ENCODE data around the gene ANO10.
"Not testable (repeated sequence)": the region's sequence is repeated elsewhere in the genome, so short reads cannot be mapped to it uniquely, and the experiment has no call there.

Gene ANO10

DNA sequence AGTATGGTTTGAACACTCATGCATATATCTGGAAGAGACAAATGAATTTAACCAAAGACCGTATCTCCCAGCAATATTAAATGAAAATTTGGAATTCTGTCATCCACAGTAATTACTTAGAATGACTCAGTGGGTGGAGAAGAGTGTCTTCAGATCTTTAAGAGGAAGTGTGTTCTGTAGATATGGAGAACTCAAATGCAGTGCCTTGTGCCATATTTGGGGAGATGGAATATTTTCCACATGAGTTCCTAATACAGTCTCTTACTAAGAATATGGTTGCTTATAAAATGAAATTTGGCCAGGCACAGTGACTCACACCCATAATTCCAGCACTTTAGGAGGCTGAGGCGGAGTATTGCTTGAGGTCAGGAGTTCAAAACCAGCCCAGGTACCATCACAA lies 40.5 kb downstream of the ANO10 start:
- no peak for DNase-seq (ENCODE audit: low read depth, low spot score)

DNA sequence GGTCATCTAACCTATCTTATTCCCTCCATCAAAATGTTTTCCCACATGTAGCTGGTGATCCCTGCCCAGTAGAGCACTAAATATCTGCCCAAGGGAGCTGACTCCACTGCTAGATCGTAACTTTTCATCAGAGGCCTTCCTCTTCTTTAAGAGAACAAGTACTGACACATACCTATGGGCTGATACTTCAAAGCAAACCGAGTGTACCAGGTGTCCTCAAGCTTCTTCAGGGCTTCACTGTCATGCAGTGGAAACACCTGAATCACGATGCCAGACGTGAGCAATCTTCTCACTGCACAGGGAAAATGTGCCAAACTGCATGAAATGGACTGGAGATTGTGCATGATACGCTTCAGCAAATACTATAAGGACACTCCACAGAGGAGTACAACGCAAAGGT lies 41.6 kb downstream of the ANO10 start:
- no peak for DNase-seq (ENCODE audit: low read depth, low spot score)

DNA sequence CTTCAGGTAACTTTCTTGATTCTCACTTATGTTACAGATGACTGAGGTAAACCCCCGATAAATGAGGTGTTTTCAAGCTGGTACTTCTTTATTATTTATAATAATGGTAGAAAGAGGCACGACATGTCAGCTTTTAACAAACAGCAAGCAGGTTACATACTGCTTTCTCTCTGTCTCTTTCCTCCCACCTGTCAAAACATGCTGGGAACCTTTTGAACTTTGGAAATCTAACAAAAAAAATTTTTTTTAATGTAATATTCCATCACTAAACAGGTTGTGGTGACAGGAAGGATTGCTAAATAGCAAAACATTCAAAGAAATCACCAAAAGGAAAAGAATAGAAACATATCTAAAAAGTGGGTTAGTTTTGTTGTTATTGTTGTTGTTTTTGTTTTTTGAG lies 48.2 kb downstream of the ANO10 start:
- DNase-seq (ENCODE audit: low read depth, low spot score) = no peak

DNA sequence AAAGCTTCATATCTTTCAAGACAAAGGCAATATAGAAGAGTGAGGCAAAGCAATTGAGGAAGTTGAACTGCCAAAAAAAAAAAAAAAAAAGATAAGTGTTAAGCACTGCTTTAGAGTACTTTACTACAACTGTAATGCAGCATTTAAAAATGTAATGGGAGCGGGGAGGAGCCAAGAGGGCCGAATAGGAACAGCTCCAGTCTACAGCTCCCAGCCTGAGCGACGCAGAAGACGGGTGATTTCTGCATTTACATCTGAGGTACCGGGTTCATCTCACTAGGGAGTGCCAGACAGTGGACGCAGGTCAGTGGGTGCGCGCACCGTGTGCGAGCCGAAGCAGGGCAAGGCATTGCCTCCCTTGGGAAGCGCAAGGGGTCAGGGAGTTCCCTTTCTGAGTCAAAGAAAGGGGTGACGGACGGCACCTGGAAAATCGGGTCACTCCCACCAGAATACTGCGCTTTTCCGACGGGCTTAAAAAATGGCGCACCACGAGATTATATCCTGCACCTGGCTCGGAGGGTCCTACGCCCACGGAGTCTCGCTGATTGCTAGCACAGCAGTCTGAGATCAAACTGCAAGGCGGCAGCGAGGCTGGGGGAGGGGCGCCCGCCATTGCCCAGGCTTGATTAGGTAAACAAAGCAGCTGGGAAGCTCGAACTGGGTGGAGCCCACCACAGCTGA lies 56.0 kb downstream of the ANO10 start:
- DNase-seq (ENCODE audit: low read depth, low spot score) = not testable (repeated sequence)

DNA sequence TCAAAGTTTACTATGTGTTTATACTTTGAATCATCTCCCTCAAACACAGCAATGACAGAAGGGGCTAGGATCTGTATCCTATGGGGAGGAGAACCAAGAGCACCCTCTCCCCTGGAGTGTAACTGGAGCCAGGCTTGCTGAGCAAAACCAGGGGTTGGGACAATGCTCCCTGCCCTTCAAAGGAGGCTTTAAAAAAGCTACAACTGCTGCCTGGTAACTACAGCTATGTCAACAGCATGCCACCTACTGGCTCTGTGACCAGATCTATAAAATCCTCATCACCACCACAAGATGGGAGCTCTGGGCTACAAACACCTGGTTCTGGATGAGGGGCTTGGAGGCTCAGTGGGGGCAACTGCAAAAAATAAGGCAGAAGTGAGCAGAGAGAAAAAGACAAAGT lies 61.9 kb downstream of the ANO10 start:
- DNase-seq (ENCODE audit: low read depth, low spot score) = no peak

DNA sequence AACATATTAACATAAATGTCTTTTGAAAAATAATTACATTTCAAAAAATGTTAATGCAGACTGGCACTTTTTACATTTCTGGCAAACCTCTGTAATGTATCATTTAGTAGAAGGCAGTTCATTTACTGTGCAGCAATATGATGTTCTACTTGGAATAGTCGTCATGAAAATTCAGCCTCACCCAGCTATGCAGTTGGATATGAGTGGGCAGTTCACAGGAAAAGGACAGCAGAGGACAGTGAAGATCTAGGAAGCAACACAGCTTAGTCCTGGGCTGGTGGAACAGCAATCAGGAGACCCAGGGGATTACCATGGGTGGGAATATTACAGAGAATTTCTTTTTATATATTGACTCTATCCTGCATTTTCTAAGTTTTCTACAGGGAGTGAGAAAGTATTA lies 63.6 kb downstream of the ANO10 start:
- DNase-seq (ENCODE audit: low read depth, low spot score) = no peak

DNA sequence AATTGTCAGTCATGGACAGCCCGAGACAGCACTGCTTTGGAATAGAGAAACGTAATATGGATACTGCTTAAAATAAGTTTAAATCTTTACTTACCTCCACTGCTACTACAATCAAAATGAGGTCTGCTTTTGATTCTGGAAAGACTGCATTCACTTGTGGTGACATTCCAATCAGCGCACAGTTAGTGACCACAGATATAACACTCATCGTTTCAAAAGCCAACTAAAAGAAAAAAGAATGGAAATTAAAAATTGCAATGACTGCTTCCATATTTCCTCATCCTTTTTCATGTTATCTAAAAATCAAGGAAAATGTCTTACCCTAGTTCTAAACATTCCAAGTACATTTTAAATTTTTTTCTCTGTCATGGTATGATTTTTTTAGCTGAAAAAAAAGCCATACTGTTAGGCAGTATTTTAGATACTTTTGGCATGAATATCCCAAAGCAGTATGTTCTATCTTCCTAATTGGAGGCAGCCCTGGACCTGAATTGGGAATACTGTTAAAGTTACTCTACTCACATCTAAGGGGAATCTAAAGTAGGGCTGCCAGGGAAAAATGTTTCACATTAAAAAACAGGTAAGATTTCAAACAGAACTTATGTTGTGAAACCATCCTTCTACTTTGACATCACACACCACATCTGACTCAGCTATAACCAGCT lies 72.1 kb downstream of the ANO10 start:
- DNase-seq (ENCODE audit: low read depth, low spot score) = no peak

DNA sequence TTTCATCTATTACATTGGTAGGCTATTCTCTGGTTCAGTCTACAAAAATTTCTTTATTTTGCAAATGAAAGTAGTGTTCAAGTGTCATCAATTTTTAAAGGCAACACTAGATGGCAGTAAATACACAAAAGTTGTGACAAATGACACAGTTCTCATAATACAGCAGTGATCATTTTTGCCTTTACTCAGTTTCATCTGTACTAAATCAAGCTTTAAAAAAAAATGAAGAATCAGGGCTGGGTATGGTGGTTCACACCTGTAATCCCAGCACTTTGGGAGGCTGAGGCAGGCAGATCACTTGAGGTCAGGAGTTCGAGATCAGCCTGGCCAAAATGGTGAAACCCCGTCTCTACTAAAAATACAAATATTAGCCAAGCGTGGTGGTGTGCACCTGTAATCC lies 77.5 kb downstream of the ANO10 start:
- DNase-seq (ENCODE audit: low read depth, low spot score) = peak; percentile 26

DNA sequence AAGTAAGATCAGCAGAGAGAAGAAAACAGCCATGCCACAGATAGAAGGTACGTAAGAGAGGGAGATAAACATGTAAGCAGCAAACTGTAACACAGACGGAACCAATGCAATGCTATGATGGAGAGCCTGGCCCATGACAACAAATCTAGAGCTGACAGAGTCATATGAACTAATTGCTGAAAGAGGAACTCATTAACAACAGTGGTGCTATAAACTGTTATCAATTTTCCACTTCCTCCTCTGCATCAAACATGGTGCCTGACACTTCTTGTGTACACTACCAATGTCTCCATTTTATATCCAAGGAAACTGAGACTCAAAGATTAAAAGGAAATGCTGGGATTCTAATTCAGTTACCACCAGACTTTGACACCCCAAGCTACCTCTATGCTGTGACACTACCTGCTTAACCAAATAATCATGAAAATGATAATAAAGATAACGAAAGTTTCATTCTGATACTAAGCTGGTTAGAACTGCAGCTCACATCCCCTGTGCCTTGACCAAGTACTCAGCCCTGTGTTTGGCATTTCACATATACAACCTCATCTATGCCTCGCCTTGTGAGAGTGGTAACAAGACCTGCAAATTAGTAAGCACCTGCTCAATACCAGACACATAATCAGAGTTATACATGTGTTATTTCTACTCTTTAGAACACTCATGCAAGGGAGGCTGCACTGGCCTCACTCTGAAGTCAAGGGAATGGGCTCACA lies 79.3 kb downstream of the ANO10 start:
- DNase-seq (ENCODE audit: low read depth, low spot score) = no peak

DNA sequence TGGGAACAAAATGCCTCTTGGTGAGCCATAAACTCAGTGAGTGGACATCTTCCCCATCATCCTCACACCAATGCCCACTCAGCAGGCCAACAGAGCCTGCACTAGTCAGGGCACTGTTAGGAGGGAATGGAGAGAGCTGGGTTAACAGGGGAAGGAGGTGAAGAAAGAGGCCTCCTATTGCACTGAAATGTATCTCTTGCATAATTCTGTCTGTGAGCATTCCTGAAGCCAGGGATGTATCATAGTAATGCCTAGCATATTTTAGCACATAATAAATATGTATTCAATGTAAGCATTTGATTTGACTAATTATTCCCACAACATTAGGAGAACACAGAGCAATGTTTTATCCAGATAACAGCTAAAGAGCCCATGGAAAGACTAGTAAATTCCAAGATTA lies 81.2 kb downstream of the ANO10 start:
- DNase-seq (ENCODE audit: low read depth, low spot score) = no peak

DNA sequence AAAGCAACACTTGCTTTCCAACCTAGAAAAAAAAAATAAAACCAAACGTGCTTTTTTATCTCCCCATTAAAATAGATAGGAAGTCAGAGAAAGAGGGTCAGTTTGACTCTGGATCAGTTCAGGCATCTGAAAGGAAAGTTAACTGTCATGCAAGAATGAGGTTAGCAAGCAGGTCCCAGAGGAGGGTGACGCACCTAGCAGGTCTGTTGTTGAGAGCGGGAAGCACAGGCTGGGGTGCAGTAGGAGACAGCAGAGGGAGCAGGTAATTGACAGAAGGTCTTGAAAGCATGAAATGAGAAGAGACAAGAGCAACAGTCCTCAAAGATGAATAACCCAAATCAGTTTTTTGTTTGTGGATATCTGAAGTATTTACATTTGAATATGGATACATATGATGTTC lies 82.5 kb downstream of the ANO10 start:
- no peak for DNase-seq (ENCODE audit: low read depth, low spot score)

DNA sequence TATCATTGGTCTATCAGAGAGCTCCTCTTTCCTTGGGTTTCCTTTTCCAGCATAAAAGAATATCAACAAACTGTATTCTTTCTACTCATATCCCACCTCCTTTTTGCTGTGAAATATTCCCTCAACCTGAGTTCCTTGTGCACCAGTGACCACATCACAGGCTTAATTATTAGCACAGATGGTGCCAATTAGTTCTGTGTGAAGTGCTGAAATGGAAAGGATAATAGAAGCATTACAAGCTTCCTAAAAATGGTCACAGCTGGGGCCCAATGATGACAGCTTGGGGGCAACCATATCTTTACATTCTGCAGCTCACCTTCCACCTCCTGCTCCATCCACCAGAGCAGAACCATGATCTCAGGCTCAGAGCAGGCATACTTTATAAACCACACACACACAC lies 84.6 kb downstream of the ANO10 start:
- DNase-seq (ENCODE audit: low read depth, low spot score) = no peak

DNA sequence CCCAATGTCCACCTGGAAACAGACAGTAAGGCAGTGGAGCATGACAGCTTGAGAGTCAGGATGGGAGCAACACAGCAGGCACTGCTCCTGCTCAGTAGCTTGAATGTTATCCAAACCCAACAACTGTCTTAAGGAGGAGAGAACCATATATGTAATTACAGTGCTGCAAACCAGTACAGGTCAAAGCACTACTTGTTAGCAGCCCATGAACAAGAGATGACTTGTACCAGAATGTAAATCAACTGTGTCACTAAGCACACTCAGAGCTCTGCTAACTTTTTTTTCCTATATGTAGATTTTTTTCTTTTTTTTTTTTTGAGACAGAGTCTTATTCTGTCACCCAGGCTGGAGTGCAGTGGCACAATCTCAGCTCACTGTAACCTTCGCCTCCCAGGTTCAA lies 87.1 kb downstream of the ANO10 start:
- DNase-seq (ENCODE audit: low read depth, low spot score) = no peak

DNA sequence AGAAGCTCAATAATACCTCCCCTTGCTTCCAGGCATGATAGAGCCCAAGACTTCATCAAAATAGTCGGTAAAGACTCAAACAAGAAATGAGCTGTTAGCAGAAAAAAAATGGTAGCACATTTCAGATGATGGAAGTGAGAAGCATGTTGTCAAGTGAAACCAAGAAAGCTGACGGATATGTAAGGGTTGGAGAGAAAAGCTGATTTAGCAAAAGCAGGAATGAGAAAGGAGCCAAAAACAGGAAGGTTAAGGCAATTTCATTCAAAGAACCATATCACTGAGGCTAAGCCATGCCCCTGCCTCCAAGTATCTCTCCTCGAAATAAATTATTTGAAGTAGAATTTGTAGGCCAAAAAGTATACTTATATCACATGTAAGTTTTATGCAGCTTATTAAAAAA lies 88.8 kb downstream of the ANO10 start:
- DNase-seq (ENCODE audit: low read depth, low spot score) = no peak

DNA sequence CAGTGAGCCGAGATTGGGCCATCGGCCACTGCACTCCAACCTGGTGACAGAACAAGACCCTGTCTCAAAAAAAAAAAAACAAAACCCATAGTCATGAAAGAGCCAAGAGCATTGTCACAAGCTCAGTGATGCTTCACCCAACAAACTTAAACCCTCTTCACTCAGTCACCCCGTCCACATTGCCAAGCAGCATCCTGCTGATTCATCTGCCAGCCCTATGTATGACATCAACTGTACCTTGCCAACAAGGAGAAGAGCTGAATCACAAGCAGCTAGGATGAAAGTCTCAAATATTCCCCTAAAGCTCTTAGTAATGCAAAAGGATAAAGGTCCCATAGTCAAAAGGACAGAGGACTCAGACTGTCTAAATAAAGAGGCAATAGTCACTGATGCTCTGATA lies 90.0 kb downstream of the ANO10 start:
- DNase-seq (ENCODE audit: low read depth, low spot score) = no peak

DNA sequence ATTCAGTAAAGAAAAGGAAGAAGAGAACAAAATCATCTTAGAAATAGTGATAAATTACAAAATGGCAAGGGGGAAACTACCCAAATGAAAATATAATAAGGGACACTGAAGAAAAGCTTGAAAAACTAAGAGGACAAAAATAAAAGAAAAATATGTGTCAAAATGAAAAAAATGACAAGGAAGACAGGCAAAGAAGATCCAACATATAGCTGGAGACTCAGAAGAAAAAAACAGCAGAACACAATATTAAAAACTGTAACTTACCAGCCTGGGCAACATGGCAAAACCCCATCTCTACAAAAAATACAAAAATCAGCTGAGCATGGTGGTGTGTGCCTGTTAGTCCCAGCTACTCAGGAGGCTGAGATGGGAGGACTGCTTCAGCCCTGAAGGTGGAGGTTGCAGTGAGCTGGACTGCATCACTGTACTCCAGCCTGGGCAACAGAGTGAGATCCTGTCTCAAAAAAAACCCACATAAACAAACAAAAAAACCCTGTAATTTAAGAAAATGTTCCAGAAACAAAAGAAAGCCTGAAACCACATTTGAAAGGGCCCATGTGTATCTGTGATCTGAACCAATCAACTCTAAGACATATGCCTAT lies 93.2 kb downstream of the ANO10 start:
- no peak for DNase-seq (ENCODE audit: low read depth, low spot score)

DNA sequence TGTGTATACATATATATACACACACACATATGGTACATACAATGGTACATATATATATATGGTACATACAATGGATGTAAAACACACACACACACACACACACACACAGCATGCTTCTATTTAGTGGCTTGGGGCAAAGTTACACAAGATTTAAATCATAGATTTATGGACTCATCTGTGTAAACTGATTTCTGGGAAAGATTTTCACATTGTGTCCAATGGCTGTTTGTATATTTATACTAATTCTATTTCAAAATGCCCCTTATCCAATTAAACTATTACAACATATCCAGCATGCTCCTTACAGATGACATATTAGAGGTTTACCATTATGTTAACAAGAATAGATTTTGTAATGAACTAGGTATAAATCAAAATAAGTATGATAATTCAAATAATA lies 94.9 kb downstream of the ANO10 start:
- DNase-seq (ENCODE audit: low read depth, low spot score) = no peak

DNA sequence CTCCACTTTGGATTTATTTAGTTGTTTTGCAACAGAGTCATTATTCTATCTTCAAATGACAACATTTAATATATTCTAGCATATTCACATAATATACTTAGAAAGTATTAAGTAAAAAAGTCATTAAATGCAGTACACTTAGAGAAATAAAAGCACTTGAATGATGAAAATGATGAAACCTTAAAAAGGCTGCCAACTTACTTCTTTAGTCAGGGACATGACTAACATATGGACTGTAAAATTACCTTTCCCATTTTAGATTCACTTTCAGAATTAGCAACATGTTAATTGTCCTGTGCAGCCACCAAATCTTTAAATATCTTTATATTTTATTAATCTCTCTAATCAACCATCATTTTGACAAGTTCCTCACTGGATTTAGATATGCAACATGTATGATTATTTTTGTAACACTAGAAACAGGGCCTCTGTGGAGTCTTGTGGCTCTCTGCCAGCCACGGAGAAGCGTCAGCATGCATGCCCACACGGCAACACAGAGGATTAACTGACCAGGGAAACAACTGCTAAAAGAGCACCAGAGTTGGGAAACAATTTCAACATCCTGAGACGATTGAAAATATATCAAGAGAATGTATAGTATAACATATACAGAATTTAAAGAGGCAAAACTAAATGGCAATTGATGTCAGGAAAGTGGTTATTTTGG lies 95.7 kb downstream of the ANO10 start:
- no peak for DNase-seq (ENCODE audit: low read depth, low spot score)

DNA sequence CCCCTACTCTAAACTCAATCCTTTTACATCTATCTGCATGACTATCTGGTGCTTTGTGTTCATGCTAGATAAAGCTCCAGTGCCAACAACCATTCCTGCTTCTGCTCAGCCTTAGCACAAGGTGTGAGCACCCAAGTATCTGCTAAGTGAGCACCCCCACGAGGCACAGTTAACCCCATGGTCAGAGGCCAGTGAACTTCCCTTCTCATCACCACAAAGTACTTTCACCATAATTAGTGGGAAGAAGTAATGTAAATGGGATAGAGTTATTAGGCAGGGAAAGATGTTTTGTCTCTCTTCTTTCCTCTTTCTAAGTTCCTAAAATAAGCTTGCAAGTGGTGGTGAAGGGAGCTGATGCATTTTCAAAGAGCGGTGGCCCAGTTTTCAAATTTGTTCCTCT lies 96.4 kb downstream of the ANO10 start:
- DNase-seq (ENCODE audit: low read depth, low spot score) = no peak

DNA sequence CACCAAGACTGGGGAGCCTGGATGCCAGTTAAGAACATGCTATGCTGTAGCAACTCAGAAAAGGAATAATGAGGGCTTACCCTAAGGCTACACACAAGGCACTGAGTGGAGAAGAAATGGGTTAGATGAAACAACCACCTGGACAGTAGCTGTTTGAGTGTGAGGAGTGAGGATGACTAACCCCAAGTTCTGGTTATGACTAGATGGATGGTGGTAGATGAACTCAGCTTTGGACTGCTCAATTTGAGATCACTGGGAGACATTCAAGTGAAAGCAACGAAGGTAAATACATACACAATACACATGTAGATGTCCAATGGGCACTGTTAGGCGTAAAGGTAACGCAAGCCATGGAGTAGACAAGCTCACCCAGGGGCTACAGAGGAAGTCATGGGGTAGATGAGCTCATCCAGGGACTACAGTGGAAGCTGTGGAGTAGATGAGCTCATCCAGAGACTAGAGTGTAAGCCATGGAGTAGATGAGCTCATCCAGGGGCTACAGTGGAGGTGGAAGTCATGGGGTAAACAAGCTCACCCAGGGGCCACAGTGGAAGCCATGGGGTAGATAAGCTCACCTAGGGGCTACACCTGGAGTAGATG lies 98.3 kb downstream of the ANO10 start:
- no peak for DNase-seq (ENCODE audit: low read depth, low spot score)

DNA sequence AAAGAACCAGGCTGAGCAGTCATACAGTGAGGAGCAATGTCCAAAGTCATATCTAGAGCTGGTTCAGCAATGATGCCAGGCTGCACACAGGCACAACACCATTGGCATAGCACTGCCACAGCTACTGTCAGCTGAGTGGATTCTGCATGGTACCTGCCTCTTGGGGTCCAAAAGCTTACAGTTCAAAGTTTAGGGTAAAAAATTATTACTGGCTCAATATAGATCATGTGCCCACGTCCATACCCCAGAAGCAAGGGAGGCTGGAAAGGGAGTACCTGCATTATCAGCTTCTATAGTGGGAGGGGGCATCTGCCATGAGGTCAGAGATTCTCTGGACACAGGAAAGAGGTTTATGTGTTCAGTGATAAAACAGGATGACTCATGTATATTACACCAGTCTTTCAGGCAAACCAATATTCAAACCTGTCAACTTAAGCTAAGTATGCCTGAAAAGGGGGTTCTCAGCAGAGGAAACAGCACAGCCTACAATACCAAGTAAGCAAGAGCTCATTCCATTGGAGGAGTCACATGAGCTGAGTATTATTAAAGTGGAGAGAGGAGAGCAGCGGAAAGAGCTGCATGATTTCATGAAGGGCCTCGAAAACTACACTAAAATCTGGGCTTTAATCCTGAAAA lies 99.0 kb downstream of the ANO10 start:
- no peak for DNase-seq (ENCODE audit: low read depth, low spot score)
